OCI-LY1 (cell line): ENCODE results near the gene ESRP2.

Source experiments
- H2AFZ ChIP-seq: fragments of 200-600 bp; sonication (generic), shearing (Covaris generic); 2 replicates; pipeline ENCODE4 v1.6.0; 2014; ENCODE audit warnings: antibody characterized with exemption, mild to moderate bottlenecking, low read length
- H3F3A ChIP-seq: fragments of 200-600 bp; sonication (generic), shearing (Covaris generic); 2 replicates; pipeline ENCODE4 v1.6.0; 2014; ENCODE audit warnings: mild to moderate bottlenecking, antibody characterized with exemption, low read length, moderate library complexity; ENCODE audit not compliant: insufficient read depth
- H3K27ac ChIP-seq: fragments of 200-600 bp; sonication (generic); 2 replicates; pipeline ENCODE4 v1.5.1; 2014; ENCODE audit warnings: low read length, mixed run types, mild to moderate bottlenecking, low read depth; ENCODE audit not compliant: poor library complexity, severe bottlenecking
- H3K27me3 ChIP-seq: fragments of 200-600 bp; sonication (generic); 2 replicates; pipeline ENCODE4 v1.6.0; 2014; ENCODE audit warnings: antibody characterized with exemption, mild to moderate bottlenecking, low read length, moderate library complexity; ENCODE audit not compliant: insufficient read depth
- H3K36me3 ChIP-seq: fragments of 200-600 bp; sonication (generic); 2 replicates; pipeline ENCODE4 v1.6.1; 2014; ENCODE audit warnings: mild to moderate bottlenecking, antibody characterized with exemption, low read length, moderate library complexity, mixed read lengths; ENCODE audit not compliant: insufficient read depth
- H3K4me1 ChIP-seq: fragments of 200-600 bp; sonication (generic); 2 replicates; pipeline ENCODE4 v1.5.1; 2014; ENCODE audit warnings: mild to moderate bottlenecking, low read length, moderate library complexity; ENCODE audit not compliant: insufficient read depth, severe bottlenecking
- H3K4me2 ChIP-seq: fragments of 200-600 bp; sonication (generic), shearing (Covaris generic); 2 replicates; pipeline ENCODE4 v1.6.1; 2014; ENCODE audit warnings: low read length
- H3K4me3 ChIP-seq: fragments of 200-600 bp; sonication (generic); 2 replicates; pipeline ENCODE4 v1.5.1; 2014; ENCODE audit warnings: low read length, low read depth, mild to moderate bottlenecking, mixed read lengths; ENCODE audit not compliant: poor library complexity, severe bottlenecking
- H3K79me2 ChIP-seq: fragments of 200-600 bp; shearing (Covaris generic); 2 replicates; pipeline ENCODE4 v1.6.1; 2016; ENCODE audit warnings: mixed run types, low read length, mixed read lengths; ENCODE audit not compliant: insufficient read depth
- H3K9ac ChIP-seq: fragments of 200-600 bp; sonication (generic), shearing (Covaris generic); 2 replicates; pipeline ENCODE4 v1.6.1; 2014; ENCODE audit warnings: mild to moderate bottlenecking, low read length, mixed read lengths
- H3K9me2 ChIP-seq: fragments of 200-600 bp; sonication (generic), shearing (Covaris generic); 2 replicates; pipeline ENCODE4 v1.6.1; 2014; ENCODE audit warnings: low read depth, mild to moderate bottlenecking, low read length, mixed read lengths
- H3K9me3 ChIP-seq: fragments of 200-600 bp; shearing (Covaris generic); 2 replicates; pipeline ENCODE4 v1.6.1; 2014; ENCODE audit warnings: low read length, mixed read lengths
- H4K20me1 ChIP-seq: fragments of 200-600 bp; sonication (generic), shearing (Covaris generic); 2 replicates; pipeline ENCODE4 v1.6.0; 2016; ENCODE audit warnings: mild to moderate bottlenecking, low read length; ENCODE audit not compliant: insufficient read depth
- CTCF ChIP-seq: fragments of 200-600 bp; sonication (generic), shearing (Covaris generic); IDR thresholded peaks from 2 replicates; pipeline ENCODE4 v1.5.1; 2017; ENCODE audit warnings: mild to moderate bottlenecking, antibody characterized with exemption, low read length, moderate library complexity, mixed read lengths
- EZH2 ChIP-seq: fragments of 200-600 bp; sonication (generic), shearing (Covaris generic); IDR thresholded peaks from 2 replicates; pipeline ENCODE4 v1.8.0; 2017; ENCODE audit warnings: borderline replicate concordance, mixed run types, mild to moderate bottlenecking, antibody characterized with exemption, low read length, moderate library complexity, mixed read lengths

The ESRP2 gene

GRCh38 chr16:68253721-68254120 is 17.8 kb upstream of the ESRP2 start:
- no peaks in the 10 kb centered on the region for H3K27me3 ChIP-seq
- H3K9me2 ChIP-seq: no peaks in the 10 kb centered on the region
- H3K36me3 ChIP-seq: peaks cover 50% of the 10 kb centered on the region
- no peak overlapping the region for H3K4me2 ChIP-seq
- no peak overlapping the region for H3K9ac ChIP-seq
- no peak for TF ChIP-seq CTCF
- no peak for TF ChIP-seq EZH2
- H3K9me3 ChIP-seq: no peaks in the 10 kb centered on the region
- H3K79me2 ChIP-seq: no peaks in the 10 kb centered on the region
- no peak overlapping the region for H2AFZ ChIP-seq
- H4K20me1 ChIP-seq: no peaks in the 10 kb centered on the region
- no peak overlapping the region for H3K4me3 ChIP-seq
- no peaks in the 10 kb centered on the region; the same call in 1 of the 2 replicates for H3F3A ChIP-seq
- H3K27ac ChIP-seq: peak overlapping the region; percentile 98
- peaks cover 52% of the 10 kb centered on the region for H3K4me1 ChIP-seq

GRCh38 chr16:68252383-68252782 is 16.5 kb upstream of the ESRP2 start:
- Histone ChIP-seq H3K27ac (peak overlapping the region; percentile 98), H2AFZ (no peak overlapping the region), H3K9me3 (no peaks in the 10 kb centered on the region), H3K4me1 (peaks cover 47% of the 10 kb centered on the region), H3K36me3 (peaks cover 53% of the 10 kb centered on the region), H3K4me2 (peak overlapping the region; percentile 28; the same call in 1 of the 2 replicates), H3K4me3 (no peak overlapping the region), H3F3A (no peaks in the 10 kb centered on the region; the same call in 1 of the 2 replicates), H3K9me2 (no peaks in the 10 kb centered on the region), H3K9ac (peak overlapping the region; percentile 44; the same call in 1 of the 2 replicates), H3K79me2 (no peaks in the 10 kb centered on the region), H3K27me3 (no peaks in the 10 kb centered on the region), H4K20me1 (no peaks in the 10 kb centered on the region)
- TF ChIP-seq EZH2: no peak
- no peak for TF ChIP-seq CTCF

- no peaks in the 10 kb centered on the region for H3K27me3 ChIP-seq
- H3K4me2 ChIP-seq: peak overlapping the region; percentile 28; the same call in 1 of the 2 replicates
- H3K9ac ChIP-seq: peak overlapping the region; percentile 44; the same call in 1 of the 2 replicates
- H3F3A ChIP-seq: no peaks in the 10 kb centered on the region; the same call in 1 of the 2 replicates
- H3K27ac ChIP-seq: peak overlapping the region; percentile 98
- H2AFZ ChIP-seq: no peak overlapping the region
- peaks cover 52% of the 10 kb centered on the region for H3K36me3 ChIP-seq
- TF ChIP-seq EZH2: no peak
- TF ChIP-seq CTCF: no peak
- H3K9me2 ChIP-seq: no peaks in the 10 kb centered on the region
- peaks cover 47% of the 10 kb centered on the region for H3K4me1 ChIP-seq
- no peak overlapping the region for H3K4me3 ChIP-seq
- H3K9me3 ChIP-seq: no peaks in the 10 kb centered on the region
- H3K79me2 ChIP-seq: no peaks in the 10 kb centered on the region
- H4K20me1 ChIP-seq: no peaks in the 10 kb centered on the region
These were observed 15.9 kb upstream of the ESRP2 start for GRCh38 chr16:68251832-68252231.
